Measurements from ENCODE around the gene ANKS4B. TPM values are rescaled to one million over a fixed set of nuclear protein-coding genes. Genes with fewer than 3 reads are reported as not detected.

ANKS4B gene
- total and polyA plus RNA-seq, 2 of the 8 experiments (the other 6 are each of a cell fraction or from before 2014, with no cell fraction given): 0.06 to 0.15 TPM

- no peak overlapping the region for H3K4ac ChIP-seq (replicated peaks; ENCODE audit: insufficient read length, low read depth, low read length)
- no peak overlapping the region for H2AK5ac ChIP-seq (ENCODE audit: low read depth, low read length)
- TF ChIP-seq CTCF (IDR thresholded peaks at IDR 0.05; ENCODE audit: control extremely low read depth in 1 of 3, insufficient read depth in 1 of 3, low read depth in 1 of 3, low read length in 3 of 3) (no peak), KDM1A (IDR thresholded peaks at IDR 0.05; ENCODE audit: borderline replicate concordance, low read length) (no peak)
- no peak overlapping the region for H3K4me2 ChIP-seq (ENCODE audit: insufficient read depth in 1 of 2, low read depth in 2 of 2, low read length in 2 of 2)
- H3K4me1 ChIP-seq (replicated peaks in 1 of 4; ENCODE audit: control insufficient read depth in 3 of 4, insufficient read depth in 4 of 4, low read length in 3 of 4): no peaks in the 10 kb centered on the region
- H3K27me3 ChIP-seq (replicated peaks in 1 of 4; ENCODE audit: control insufficient read depth in 3 of 4, extremely low read depth in 1 of 4, insufficient read depth in 3 of 4, low read length in 3 of 4): peaks cover 0 to 2% (median 0%) of the 10 kb centered on the region in 4 experiments; a peak in 2 of 7 replicates
- H2BK120ac ChIP-seq (replicated peaks; ENCODE audit: low read depth, low read length): no peak overlapping the region
- DNase-seq (ENCODE audit: low read depth in 1 of 2, low spot score in 2 of 2) (no peak), FAIRE-seq (no peak)
- no peak overlapping the region for H4K91ac ChIP-seq (replicated peaks; ENCODE audit: insufficient read length, low read length)
- no peak overlapping the region for H2BK5ac ChIP-seq (ENCODE audit: low read depth, low read length)
- ChIA-PET POLR2A (ENCODE audit: partially characterized antibody) (interaction anchor here (0.8 kb wide), 1 partner anchor 26 kb away, joined by 3 read pairs; the partner anchor contains the start of gene LDAF1), CTCF (ENCODE audit: partially characterized antibody) (interaction anchor here (1.0 to 5.1 kb wide), 4 partner anchors 29 to 116 kb away, joined by 3 to 20 read pairs (median 14); partner anchors contain the start of gene CRYM)
- no peak overlapping the region for H4K5ac ChIP-seq (ENCODE audit: insufficient read length, low read depth, low read length)
- H4K20me1 ChIP-seq (replicated peaks in 1 of 2; ENCODE audit: control insufficient read depth in 1 of 2, insufficient read depth in 2 of 2, low read length in 2 of 2): no peaks in the 10 kb centered on the region
- H2BK12ac ChIP-seq (ENCODE audit: low read depth, low read length): no peak overlapping the region
- H2BK15ac ChIP-seq (ENCODE audit: low read length): no peak overlapping the region
- H3K23me2 ChIP-seq (ENCODE audit: low read depth, low read length): no peaks in the 10 kb centered on the region
- 88% methylated on average over 3 of the region's 3 CpGs; no CpG with 5 or more reads in 1 of the 2 experiments for WGBS, 2 experiments (ENCODE audit: extremely low coverage in 1 of 2, insufficient coverage in 1 of 2, insufficient read length in 1 of 2, insufficient replicate concordance in 2 of 2, low coverage in 1 of 2, low lambda C conversion rate in 2 of 2, missing lambda C conversion rate in 1 of 2)
- H3K27ac ChIP-seq (ENCODE audit: low read depth, low read length): no peak overlapping the region
- H2BK20ac ChIP-seq (ENCODE audit: low read length): no peak overlapping the region
- H3K23ac ChIP-seq (ENCODE audit: insufficient read length): no peak overlapping the region
- H3K36me3 ChIP-seq (ENCODE audit: control insufficient read depth in 2 of 4, insufficient read depth in 4 of 4, low read length in 3 of 4): peaks cover 5 to 28% (median 22%) of the 10 kb centered on the region in 4 experiments
- H3K9ac ChIP-seq (replicated peaks in 1 of 4; ENCODE audit: extremely low read depth in 1 of 4, low read depth in 3 of 4, low read length in 3 of 4): no peak overlapping the region
- no peak overlapping the region for H2AFZ ChIP-seq (ENCODE audit: low read length)
- no peak overlapping the region for H4K8ac ChIP-seq (ENCODE audit: extremely low read depth, insufficient read depth, low read length)
- H3K9me3 ChIP-seq (ENCODE audit: insufficient read depth in 2 of 2, low read depth in 1 of 2, low read length in 1 of 2): peaks cover 10% of the 10 kb centered on the region in 2 experiments
- no peaks in the 10 kb centered on the region for H3K79me1 ChIP-seq (ENCODE audit: low read depth, low read length)
- H3K14ac ChIP-seq (ENCODE audit: insufficient read length): no peak overlapping the region
- no peak overlapping the region for H3K18ac ChIP-seq (ENCODE audit: extremely low read depth, low read length)
- no peaks in the 10 kb centered on the region for H3K79me2 ChIP-seq (ENCODE audit: control insufficient read depth in 1 of 2, insufficient read depth in 2 of 2, low read length in 2 of 2)
- H3K56ac ChIP-seq (replicated peaks; ENCODE audit: insufficient read length, low read depth, low read length): no peak overlapping the region
- no peak overlapping the region for H3K4me3 ChIP-seq (ENCODE audit: extremely low read depth in 1 of 4, insufficient read depth in 2 of 4, low read depth in 3 of 4, low read length in 4 of 4)
These were observed 48.7 kb upstream of the ANKS4B start for GRCh38 chr16:21184834-21185233.

Data from H1 (cell line).